ENCODE results near the gene PKD1L1.

PKD1L1 gene

DNA sequence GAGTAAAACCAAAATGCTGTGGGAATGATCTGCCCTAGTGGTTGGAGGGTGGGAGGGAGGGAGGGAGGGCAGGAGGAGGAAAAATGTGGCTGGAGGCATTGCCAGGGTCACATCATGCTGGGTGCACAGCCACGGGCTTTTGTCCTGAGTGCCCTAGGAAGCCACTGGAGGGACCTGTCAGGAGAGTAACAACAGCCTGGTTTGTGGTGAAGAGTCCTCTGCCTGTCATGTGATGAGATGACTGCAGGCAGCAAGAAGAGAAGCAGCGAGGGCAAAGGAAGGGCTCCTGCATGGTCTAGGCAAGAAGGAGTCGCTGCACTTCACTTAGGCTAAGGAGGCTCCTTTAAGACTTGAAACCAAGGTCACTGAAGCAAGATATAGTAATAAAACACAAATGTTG is 65.6 kb downstream of the PKD1L1 start:
- TF ChIP-seq, protein P1, sequence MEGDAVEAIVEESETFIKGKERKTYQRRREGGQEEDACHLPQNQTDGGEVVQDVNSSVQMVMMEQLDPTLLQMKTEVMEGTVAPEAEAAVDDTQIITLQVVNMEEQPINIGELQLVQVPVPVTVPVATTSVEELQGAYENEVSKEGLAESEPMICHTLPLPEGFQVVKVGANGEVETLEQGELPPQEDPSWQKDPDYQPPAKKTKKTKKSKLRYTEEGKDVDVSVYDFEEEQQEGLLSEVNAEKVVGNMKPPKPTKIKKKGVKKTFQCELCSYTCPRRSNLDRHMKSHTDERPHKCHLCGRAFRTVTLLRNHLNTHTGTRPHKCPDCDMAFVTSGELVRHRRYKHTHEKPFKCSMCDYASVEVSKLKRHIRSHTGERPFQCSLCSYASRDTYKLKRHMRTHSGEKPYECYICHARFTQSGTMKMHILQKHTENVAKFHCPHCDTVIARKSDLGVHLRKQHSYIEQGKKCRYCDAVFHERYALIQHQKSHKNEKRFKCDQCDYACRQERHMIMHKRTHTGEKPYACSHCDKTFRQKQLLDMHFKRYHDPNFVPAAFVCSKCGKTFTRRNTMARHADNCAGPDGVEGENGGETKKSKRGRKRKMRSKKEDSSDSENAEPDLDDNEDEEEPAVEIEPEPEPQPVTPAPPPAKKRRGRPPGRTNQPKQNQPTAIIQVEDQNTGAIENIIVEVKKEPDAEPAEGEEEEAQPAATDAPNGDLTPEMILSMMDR (IDR thresholded peaks at IDR 0.05; ENCODE audit: low read depth, low read length, missing control alignments), result no peak
- DNase-seq (ENCODE audit: low read depth), result no peak

DNA sequence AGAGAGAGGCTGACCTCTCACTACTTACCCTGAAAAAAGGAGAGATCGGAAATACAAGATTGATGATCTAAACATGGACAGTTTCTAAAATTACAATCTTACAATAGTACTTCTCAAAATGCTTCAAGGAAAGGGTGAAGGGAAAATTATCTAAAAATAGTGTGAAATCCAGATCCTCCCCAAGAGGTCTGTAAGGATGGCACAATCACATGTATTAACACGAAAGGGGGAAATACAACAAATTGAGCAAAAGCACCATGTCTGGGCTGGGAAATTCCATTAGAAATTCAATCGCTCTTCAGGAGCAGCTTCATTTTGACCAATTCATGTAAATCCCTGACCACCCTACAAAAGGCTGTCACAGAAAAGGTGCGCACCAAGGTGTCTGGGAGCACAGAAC is 67.0 kb downstream of the PKD1L1 start:
- no peak overlapping the region for H3K4me3 ChIP-seq (ENCODE audit: low read depth, low read length)
- TF ChIP-seq, protein P1 (IDR thresholded peaks at IDR 0.05; ENCODE audit: low read depth, low read length, missing control alignments), result no peak
- DNase-seq (ENCODE audit: low read depth), result no peak

More for the DNA sequence above, 65.6 kb downstream of the PKD1L1 start:
- no peak overlapping the region for H3K4me3 ChIP-seq (ENCODE audit: low read depth, low read length)

DNA sequence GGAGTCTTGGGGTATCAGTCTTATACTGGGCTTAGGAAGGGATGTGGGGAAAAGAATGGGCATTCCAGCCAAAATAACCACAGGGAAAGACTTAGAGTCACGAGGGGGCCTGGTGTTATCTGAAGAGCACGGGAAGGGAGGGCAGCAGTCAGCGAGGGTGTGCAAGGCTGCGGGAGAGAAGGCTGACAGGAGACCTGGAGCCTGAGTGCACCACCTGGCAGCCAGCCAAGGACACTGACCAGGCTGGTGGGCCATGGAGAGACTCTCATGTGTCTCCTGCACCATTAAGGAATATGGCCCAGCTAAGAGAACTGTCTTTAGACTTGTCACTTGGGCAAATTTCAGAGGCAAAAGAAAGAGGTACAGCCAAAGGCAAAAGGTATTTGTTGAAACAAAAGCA is 69.6 kb downstream of the PKD1L1 start:
- DNase-seq (ENCODE audit: low read depth), result no peak

DNA sequence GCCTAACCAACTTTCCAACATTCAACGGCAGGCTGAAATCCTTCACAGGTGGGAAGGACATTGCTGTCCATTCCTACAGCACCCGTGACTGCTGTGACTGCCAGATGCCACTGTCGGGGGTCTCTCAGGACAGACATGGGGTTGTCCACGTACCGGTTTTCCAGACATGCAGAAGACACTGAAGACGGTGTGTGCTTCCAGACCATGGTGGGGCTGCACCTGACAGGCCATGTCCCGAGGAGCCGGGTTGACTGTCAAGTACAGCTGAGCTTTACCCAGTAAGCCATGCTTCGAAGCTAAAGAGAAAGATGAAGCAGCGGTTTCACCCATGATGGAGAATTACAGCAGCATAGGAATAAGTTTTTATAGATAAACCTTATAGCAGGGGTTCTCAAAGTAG is 70.9 kb downstream of the PKD1L1 start:
- DNase-seq (ENCODE audit: low read depth), result no peak
- TF ChIP-seq, protein P1 (IDR thresholded peaks at IDR 0.05; ENCODE audit: low read depth, low read length, missing control alignments), result no peak
- H3K4me3 ChIP-seq (ENCODE audit: low read depth, low read length), result no peak overlapping the region

More for the DNA sequence above, 69.6 kb downstream of the PKD1L1 start:
- no peak overlapping the region for H3K4me3 ChIP-seq (ENCODE audit: low read depth, low read length)
- TF ChIP-seq, protein P1 (IDR thresholded peaks at IDR 0.05; ENCODE audit: low read depth, low read length, missing control alignments), result no peak

DNA sequence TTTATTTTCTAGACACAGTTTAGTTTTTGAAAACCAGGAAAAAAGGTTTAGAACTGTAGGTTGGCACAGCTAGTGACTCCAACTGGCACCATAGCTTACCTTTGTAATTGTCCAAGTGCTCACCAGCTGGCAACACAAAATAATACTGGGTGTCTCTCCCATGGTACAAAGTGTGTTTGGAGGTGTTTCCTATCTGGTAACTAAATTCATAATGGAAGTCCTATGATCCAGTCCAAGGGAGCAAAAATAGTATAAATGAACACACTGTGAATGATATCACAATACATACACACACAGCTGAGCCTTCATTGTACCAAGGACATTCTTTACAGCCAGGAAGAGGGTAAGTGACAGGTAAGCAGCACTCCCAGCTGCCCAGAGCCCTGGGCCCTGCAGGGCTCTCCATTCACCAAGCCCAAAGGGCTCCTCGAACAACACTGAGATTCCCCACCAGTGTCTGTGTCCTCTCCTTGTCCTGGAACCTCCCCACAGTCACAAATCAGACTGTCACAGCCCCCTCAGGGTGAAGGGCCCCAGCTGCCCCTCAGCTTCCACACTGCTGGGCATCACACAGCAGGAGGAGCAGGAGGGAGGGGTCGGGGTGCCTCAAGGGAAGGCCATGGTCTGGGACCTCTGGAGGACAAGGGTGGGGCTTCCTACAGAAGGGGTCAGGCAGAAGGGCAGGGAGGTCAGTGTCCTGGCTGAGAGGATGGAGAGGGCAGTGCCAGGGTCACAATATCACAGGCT is 72.1 kb downstream of the PKD1L1 start:
- no peak overlapping the region for H3K4me3 ChIP-seq (ENCODE audit: low read depth, low read length)
- TF ChIP-seq, protein P1 (IDR thresholded peaks at IDR 0.05; ENCODE audit: low read depth, low read length, missing control alignments), result no peak
- no peak for DNase-seq (ENCODE audit: low read depth)

DNA sequence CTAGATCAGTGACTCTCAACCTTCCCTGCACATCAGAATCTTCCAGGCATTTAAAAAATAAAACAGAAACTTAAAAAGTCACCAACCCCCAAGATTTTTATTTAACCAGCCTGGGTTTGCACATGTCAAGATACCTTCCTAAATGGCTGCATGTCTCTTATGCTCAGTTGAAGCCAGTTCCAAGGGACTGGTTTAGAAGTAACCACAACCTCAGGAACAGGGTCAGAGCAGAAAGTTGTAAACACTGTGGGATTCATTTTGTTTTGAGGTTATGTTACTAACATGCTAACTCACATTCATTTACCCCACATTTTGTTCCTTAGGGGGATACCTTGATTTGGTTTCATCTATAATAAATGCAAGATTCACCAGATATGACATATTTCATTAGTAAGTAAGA is 72.9 kb downstream of the PKD1L1 start:
- TF ChIP-seq, protein P1 (IDR thresholded peaks at IDR 0.05; ENCODE audit: low read depth, low read length, missing control alignments), result no peak
- H3K4me3 ChIP-seq (ENCODE audit: low read depth, low read length), result no peak overlapping the region
- no peak for DNase-seq (ENCODE audit: low read depth)

DNA sequence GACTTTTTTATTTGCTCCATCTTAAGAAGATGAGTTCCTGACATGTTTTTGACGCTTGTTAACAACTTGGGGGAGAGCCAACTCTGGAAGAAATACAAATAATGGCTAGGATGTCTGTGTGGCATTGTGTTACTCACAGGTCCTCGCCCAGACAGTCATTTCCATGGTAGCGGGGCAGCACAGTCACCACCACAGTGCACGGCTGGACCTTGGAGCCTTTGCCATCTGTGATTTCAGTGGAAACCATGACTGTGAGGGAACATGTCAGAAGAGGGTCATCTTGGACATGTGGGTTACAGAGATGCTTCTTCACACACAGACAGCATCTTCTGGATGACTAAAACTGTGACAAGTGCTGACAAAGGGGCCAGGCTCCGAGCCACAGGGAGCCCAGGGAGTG is 74.5 kb downstream of the PKD1L1 start:
- TF ChIP-seq, protein P1 (IDR thresholded peaks at IDR 0.05; ENCODE audit: low read depth, low read length, missing control alignments), result no peak
- no peak overlapping the region for H3K4me3 ChIP-seq (ENCODE audit: low read depth, low read length)
- no peak for DNase-seq (ENCODE audit: low read depth)
